Kidney (tissue), 14 donors: Measurements from ENCODE around the gene EIF2B2. TPM values are rescaled to one million over a fixed set of nuclear protein-coding genes. Genes with fewer than 3 reads are reported as not detected.

ENCODE experiments used
- DNase-seq, 5 donors: peaks; one replicate each; pipeline ENCODE4 v3.0.0-alpha.2; 2013 to 2020
- FAIRE-seq: peaks from 2 replicates; lab custom pipeline; 2012; peaks lifted over from hg19 to GRCh38; lab: Jason Lieb, UNC
- H3K27ac ChIP-seq, 2 donors: one replicate each; pipeline ENCODE4 v1.7.0; 2013; ENCODE audit warnings: low read depth in 2 of 2, low read length in 2 of 2, inconsistent platforms in 1 of 2
- H3K27me3 ChIP-seq: one replicate; pipeline ENCODE4 v1.7.1; 2013; ENCODE audit warnings: low read length, inconsistent platforms; ENCODE audit not compliant: control insufficient read depth, insufficient read depth
- H3K36me3 ChIP-seq, 3 donors: one replicate each; pipeline versions ENCODE4 v1.7.0 to v1.7.1; 2013; ENCODE audit warnings: low read length in 3 of 3, control low read depth in 1 of 3, inconsistent platforms in 1 of 3; ENCODE audit not compliant: insufficient read depth in 3 of 3, control insufficient read depth in 2 of 3
- H3K4me1 ChIP-seq, 3 donors: one replicate each; pipeline versions ENCODE4 v1.7.0 to v1.7.1; 2013; ENCODE audit warnings: low read length in 3 of 3, inconsistent platforms in 1 of 3, low read depth in 1 of 3; ENCODE audit not compliant: control insufficient read depth in 2 of 3, insufficient read depth in 2 of 3
- H3K4me3 ChIP-seq, 3 donors: one replicate each; pipeline versions ENCODE4 v1.7.0 to v1.8.1; 2013; ENCODE audit warnings: low read length in 3 of 3, control low read depth in 1 of 3, inconsistent platforms in 1 of 3
- H3K9ac ChIP-seq, 3 donors: one replicate each; pipeline versions ENCODE4 v1.7.0 to v1.7.1; 2013; ENCODE audit warnings: low read length in 3 of 3, control low read depth in 1 of 3, inconsistent platforms in 1 of 3
- H3K9me3 ChIP-seq, 3 donors: one replicate each; pipeline versions ENCODE4 v1.7.0 to v1.7.1; 2013; ENCODE audit warnings: low read length in 3 of 3, control low read depth in 1 of 3, inconsistent platforms in 1 of 3; ENCODE audit not compliant: control insufficient read depth in 2 of 3, insufficient read depth in 1 of 3
- intact Hi-C: fragments of 100-400 bp; cut with DNase I; formaldehyde crosslinking; loops from one replicate; pipeline ENCODE4 v1.11.1; 2022
- polyA plus RNA-seq: library from polyadenylated mRNA; stranded (reverse); fragments of 350-450 nt; fragmentation: Illumina TruSeq; extraction: RNeasy Lipid Tissue Mini Kit (QIAGEN cat#74804); gene quantifications from one replicate; pipeline ENCODE4 v1.2.3, GENCODE V29; 2014; ENCODE audit warnings: low read depth, low replicate concordance; ENCODE audit not compliant: insufficient read depth
- total RNA-seq: library from RNA; stranded (reverse); fragmentation: NEBNext Ultra II Directional; extraction: Animal tissue kit (Norgen Biotek cat#: 25700); gene quantifications from one replicate; pipeline ENCODE4 v1.2.1, GENCODE V29; 2021
- TF ChIP-seq, protein P1 (sequence below): IDR thresholded peaks from 3 replicates; pipeline ENCODE4 v1.5.1; 2012; ENCODE audit warnings: mild to moderate bottlenecking, moderate library complexity, borderline replicate concordance; ENCODE audit not compliant: insufficient read depth; ENCODE audit errors: extremely low read depth
- donor health status: control.
- donor health status: control.
- donor health status: control.
- donor health status: control.
- donor health status: control.
- donor health status: DM: yes; HTN: yes; CAD: no.
- donor health status: Normal renal cell carcinoma (clear cell type).

The EIF2B2 gene
- total and polyA plus RNA-seq, 2 donors from 2014 or later = 44.0 to 60.6 TPM

DNA sequence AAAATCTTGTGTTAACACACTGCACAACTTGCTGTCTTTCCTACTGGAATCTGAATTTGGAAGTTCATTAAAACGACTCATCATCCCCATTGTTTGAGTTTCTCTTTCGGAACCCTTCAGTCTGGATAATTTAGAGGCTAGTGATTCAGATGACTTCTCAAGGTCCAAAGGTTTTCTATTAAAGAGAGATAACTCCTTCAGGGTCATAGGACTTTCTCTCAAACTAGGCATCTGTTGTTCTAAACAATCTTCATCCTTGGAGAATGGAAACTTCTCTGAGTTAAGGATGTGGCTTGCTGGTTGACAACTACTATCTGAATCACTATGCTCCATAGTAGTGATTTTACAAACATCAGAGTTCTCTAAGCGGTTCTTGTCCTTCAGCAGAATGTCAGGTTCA, 44.2 kb downstream of the EIF2B2 start:
- Histone ChIP-seq H3K36me3 (no peaks in the 10 kb centered on the region), H3K9ac (no peak overlapping the region), H3K27me3 (no peaks in the 10 kb centered on the region), H3K9me3 (no peaks in the 10 kb centered on the region), H3K27ac (no peak overlapping the region), H3K4me1 (peaks cover 0 to 22% (median 7%) of the 10 kb centered on the region in 3 donors), H3K4me3 (no peak overlapping the region)
- DNase-seq (no peak), FAIRE-seq (no peak)
- intact Hi-C loops = no loop called here
- TF ChIP-seq, protein P1, sequence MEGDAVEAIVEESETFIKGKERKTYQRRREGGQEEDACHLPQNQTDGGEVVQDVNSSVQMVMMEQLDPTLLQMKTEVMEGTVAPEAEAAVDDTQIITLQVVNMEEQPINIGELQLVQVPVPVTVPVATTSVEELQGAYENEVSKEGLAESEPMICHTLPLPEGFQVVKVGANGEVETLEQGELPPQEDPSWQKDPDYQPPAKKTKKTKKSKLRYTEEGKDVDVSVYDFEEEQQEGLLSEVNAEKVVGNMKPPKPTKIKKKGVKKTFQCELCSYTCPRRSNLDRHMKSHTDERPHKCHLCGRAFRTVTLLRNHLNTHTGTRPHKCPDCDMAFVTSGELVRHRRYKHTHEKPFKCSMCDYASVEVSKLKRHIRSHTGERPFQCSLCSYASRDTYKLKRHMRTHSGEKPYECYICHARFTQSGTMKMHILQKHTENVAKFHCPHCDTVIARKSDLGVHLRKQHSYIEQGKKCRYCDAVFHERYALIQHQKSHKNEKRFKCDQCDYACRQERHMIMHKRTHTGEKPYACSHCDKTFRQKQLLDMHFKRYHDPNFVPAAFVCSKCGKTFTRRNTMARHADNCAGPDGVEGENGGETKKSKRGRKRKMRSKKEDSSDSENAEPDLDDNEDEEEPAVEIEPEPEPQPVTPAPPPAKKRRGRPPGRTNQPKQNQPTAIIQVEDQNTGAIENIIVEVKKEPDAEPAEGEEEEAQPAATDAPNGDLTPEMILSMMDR = no peak

- DNase-seq (no peak), FAIRE-seq (no peak)
- Histone ChIP-seq H3K9me3 (no peaks in the 10 kb centered on the region), H3K4me1 (peaks cover 0 to 17% (median 3%) of the 10 kb centered on the region in 3 donors), H3K27me3 (no peaks in the 10 kb centered on the region), H3K9ac (no peak overlapping the region), H3K36me3 (no peaks in the 10 kb centered on the region), H3K27ac (no peak overlapping the region), H3K4me3 (no peak overlapping the region)
- intact Hi-C loops = no loop called here
- TF ChIP-seq, protein P1 = no peak
Observed at GRCh38 chr14:75047506-75047905, 44.8 kb downstream of the EIF2B2 start.

DNA sequence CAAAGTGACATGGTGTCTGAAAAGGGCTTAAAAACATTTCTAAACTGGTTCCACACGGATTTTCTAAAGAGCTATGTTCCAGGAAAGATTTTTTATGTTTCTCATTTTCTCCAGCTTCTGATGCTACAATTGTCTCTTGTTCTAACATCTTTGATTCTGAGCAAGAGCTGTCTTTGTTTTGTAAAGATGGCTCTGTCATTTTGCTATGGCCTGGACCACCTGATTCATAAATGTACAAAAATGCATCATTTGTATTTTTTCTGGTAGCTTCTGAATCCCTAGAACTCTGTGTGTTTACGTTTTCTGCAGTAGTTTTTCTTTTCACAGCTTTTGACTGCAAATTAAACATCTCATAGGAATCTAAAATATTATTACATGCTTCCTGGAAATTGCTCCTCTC, 45.4 kb downstream of the EIF2B2 start:
- intact Hi-C loops = no loop called here
- Histone ChIP-seq H3K9me3 (no peaks in the 10 kb centered on the region), H3K9ac (no peak overlapping the region), H3K27me3 (no peaks in the 10 kb centered on the region), H3K4me1 (peaks cover 0 to 16% (median 3%) of the 10 kb centered on the region in 3 donors), H3K4me3 (no peak overlapping the region), H3K27ac (no peak overlapping the region), H3K36me3 (no peaks in the 10 kb centered on the region)
- FAIRE-seq = no peak
- no peak for DNase-seq
- TF ChIP-seq, protein P1 = no peak

DNA sequence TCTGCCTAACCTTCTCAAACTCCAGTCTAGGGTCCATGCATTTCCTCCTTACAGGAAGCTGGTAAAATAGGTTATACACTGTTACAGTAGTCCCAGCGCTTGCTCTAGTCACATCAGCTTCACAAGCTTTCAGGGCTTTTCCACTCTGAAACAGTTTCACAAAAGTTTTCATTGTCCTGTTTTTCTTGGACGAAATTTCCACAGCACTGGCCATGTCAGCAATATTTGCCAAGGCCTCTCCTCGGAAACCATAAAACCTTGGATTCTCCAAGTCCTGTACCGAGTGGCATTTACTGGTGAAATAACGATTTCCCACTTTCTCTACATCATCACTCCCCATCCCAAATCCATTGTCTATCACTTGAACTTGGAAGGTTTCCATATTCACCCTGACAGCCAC, 46.4 kb downstream of the EIF2B2 start:
- peaks cover 0 to 15% (median 3%) of the 10 kb centered on the region in 3 donors for H3K4me1 ChIP-seq
- no peak overlapping the region for H3K4me3 ChIP-seq
- H3K27ac ChIP-seq = no peak overlapping the region
- intact Hi-C loops = no loop called here
- no peaks in the 10 kb centered on the region for H3K36me3 ChIP-seq
- H3K27me3 ChIP-seq = no peaks in the 10 kb centered on the region
- H3K9ac ChIP-seq = no peak overlapping the region
- no peak for FAIRE-seq
- TF ChIP-seq, protein P1 = no peak
- DNase-seq = no peak
- no peaks in the 10 kb centered on the region for H3K9me3 ChIP-seq
